ENCODE measurements around the gene POM121C.
"Not testable (repeated sequence)": the region's sequence is repeated elsewhere in the genome, so short reads cannot be mapped to it uniquely, and the experiment has no call there.

Gene POM121C

DNA sequence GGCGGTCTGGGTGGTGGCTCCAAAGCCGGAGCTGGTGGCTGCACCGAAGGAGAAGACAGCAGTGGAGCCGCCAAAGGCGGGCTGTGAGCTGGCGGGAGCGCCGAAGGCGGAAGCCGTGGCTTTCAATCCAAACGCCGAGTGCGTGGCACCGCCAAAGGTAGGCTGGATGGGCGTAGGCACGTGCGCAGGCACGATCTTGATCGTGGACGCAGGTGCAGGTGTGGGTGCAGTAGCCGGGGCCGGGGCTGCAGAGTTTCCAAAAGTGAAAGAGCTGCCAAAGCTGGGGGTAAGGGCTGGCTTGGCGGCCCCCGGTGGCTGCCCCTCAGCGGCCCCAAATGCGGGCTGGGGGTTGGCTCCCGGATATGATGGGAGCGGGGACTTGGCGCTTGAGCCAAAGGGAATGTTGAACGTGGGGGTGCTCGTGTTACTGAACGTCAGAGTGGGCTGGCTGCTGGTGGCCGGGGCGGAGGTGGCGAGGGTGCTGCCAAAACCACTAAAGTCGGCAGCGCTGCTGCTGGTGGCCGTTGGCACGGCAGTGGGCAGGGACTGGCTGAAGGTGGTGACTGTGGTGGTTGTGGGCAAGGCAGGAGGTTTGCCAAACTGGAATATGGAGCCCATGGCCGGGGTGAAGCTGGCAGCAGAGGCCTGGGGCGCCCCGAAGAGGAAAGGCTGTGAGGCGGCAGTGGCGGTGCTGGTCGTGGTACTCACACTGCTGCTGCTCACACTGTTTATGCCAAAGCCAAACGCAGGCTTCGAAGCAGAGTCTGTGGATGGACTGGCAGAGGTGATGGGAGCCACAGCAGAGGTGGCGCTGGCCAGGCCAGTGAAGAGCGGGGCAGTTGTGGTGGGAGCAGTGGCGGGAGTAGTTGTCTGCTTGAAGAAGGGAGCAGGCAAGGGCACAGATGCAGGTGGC, 64.0 kb downstream of the POM121C start:
- DNase-seq, result not testable (repeated sequence)

DNA sequence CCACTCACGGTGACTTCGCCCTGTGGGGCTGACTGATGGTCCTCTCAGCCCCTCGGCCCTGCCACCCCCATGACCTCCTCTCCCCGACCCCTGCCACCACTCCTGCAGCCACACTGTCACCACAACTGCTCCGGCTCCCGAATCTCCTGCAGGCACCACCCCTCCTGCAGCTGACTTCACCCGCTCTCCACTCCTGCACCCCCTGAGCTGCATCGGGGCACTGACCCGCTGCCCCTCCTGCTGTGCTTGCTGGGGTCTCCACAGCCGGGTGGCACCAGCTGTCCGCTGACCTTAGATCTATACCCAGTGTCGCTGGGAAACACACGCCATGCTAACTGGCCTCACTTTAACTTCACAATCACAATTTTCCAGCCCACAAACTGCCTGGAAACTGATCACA, 65.9 kb downstream of the POM121C start:
- DNase-seq, result not testable (repeated sequence)

DNA sequence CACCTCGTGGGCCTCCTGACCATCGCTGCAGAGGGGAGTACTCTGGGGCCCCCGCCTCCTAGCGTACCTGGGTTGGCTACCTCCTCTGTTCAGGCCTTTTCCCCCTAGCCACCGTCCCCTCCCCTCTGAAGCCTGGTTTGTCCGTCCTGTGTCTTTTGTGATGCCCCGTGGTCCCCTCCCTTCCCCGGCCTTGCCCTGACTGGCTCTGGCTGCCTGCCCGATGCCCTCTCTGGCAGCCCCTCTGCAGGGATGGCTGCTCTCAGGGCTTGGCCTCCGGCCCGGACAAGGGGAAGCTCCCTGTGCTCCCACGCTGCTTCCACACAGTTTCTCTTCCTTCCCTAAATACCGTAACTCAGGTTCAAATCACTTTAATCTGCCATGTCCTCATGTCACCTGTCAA, 66.4 kb downstream of the POM121C start:
- DNase-seq, result not testable (repeated sequence)

GRCh38 chr7:75419210-75419609, 66.9 kb downstream of the POM121C start:
- DNase-seq, result not testable (repeated sequence)

GRCh38 chr7:75418292-75418858, 67.7 kb downstream of the POM121C start:
- not testable (repeated sequence) for DNase-seq

DNA sequence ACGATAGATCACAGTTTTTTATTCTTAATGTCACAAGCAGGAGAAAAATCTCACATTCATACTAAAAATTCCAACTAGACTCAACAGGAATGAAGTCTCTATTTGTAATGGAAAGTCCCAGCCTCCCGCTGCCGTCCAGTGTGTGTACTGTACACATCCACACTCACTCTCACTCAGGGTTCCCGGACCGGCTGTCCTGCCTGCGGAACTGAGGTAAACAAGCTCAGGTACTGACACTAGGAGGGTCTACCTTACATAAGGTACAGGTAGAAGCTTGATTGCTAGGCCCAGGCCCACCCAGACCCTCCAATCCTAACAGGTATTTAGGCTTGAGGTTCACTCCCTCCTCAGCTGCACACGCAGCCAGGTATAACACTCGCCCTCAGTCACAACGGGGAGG, 69.3 kb downstream of the POM121C start:
- DNase-seq, result not testable (repeated sequence)

- DNase-seq, result not testable (repeated sequence)
These were observed 70.2 kb downstream of the POM121C start for GRCh38 chr7:75415829-75416373.

DNA sequence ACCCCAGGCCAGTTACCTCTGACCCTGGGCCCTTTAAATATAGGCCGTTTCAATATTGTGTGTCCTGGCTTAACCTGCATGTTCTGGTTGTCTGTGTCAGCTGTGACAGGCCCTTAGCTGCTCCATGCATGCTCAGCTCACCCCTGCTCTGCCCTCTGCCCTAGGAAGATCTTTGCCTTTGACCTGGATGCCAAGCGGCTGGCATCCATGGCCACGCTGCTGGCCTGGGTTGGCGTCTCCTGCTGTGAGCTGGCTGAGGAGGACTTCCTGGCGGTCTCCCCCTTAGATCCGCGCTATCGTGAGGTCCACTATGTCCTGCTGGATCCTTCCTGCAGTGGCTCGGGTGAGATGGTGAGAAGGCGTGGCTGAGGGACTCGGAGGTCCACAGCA, 70.7 kb downstream of the POM121C start:
- not testable (repeated sequence) for DNase-seq

DNA sequence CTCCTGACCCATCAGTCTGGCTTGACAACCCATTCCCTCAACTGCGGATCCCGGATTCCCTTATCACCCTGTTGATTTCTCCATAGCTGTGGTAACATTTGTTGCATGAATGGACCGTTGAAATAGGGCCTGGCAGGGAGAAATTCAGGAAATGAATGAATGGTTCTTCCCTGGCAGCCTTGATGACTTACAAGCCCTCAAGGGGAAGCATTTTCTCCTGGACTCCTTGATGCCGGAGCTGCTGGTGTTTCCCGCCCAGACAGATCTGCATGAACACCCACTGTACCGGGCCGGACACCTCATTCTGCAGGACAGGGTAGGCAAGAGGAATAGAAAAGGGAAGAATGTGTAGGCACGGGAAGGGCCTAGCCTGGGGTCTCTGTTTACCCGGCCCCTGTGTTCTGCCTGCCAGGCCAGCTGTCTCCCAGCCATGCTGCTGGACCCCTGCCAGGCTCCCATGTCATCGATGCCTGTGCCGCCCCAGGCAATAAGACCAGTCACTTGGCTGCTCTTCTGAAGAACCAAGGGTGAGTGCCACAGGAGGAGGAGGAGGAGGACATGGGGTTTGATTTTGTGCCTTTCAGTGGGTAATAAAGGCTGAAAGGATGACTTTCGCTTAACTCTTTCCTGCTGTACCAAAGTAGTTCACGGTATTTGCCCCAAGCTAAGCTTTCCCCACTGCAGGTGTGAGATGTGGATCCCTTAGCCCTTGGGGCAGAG, 71.2 kb downstream of the POM121C start:
- DNase-seq, result not testable (repeated sequence)

DNA sequence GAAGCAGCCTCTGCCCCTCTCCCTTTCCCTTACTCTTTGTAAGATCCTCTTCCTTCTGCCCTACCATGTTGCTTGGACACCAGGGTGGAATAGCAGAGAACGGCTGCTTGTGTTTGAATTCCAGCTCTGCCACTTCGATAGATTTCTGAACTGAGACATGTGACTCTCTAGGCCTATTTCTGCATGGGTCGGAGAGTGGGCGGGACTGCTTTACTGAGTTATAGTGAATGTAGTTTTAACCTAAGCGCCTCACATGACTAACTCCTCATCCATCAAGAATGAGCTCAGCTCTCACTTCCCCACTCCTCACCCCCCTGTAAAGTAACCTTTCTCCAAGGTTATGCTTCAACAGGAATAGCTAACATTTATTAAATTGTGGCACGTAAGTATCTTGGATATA, 71.9 kb downstream of the POM121C start:
- DNase-seq, result not testable (repeated sequence)

- not testable (repeated sequence) for DNase-seq
These were observed 75.3 kb downstream of the POM121C start for GRCh38 chr7:75410823-75411173.

DNA sequence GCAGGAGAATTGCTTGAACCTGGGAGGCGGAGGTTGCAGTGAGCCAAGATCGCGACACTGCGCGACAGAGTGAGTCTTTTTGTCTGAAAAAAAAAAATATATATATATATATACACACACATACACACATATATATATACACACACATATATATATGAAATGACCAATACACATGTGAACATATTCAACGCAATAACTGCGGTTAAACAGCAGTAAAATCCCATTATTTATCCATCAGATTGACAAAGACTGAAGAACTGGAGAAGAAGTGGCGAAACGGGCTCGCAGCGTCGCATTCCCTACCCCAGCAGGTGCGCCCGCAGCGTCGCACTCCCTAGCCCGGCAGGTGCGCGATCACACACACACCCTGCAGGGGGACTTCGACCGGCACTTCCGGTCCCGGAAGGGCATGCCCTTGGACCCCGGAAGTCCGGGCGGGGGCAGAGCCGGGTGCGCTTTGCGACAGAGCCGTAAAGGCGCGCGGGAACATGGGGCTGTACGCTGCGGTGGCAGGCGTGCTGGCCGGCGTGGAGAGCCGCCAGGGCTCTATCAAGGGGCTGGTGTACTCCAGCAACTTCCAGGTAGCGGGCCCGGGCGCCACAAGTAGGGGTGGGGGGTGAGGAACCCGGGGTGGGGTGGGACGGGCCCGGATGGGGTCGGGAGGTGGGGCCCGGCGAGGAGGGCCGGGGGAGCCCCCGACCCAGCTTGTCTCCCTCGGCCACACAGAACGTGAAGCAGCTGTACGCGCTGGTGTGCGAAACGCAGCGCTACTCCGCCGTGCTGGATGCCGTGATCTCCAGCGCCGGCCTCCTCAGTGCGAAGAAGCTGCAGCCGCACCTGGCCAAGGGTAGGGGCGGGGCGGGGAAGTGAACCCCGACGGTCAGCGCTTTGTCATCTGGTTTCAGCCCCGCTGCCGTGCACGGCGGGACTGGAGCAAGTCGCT, 75.9 kb downstream of the POM121C start:
- DNase-seq, result not testable (repeated sequence)

GRCh38 chr7:75404663-75405062, 81.4 kb downstream of the POM121C start:
- DNase-seq, result not testable (repeated sequence)

DNA sequence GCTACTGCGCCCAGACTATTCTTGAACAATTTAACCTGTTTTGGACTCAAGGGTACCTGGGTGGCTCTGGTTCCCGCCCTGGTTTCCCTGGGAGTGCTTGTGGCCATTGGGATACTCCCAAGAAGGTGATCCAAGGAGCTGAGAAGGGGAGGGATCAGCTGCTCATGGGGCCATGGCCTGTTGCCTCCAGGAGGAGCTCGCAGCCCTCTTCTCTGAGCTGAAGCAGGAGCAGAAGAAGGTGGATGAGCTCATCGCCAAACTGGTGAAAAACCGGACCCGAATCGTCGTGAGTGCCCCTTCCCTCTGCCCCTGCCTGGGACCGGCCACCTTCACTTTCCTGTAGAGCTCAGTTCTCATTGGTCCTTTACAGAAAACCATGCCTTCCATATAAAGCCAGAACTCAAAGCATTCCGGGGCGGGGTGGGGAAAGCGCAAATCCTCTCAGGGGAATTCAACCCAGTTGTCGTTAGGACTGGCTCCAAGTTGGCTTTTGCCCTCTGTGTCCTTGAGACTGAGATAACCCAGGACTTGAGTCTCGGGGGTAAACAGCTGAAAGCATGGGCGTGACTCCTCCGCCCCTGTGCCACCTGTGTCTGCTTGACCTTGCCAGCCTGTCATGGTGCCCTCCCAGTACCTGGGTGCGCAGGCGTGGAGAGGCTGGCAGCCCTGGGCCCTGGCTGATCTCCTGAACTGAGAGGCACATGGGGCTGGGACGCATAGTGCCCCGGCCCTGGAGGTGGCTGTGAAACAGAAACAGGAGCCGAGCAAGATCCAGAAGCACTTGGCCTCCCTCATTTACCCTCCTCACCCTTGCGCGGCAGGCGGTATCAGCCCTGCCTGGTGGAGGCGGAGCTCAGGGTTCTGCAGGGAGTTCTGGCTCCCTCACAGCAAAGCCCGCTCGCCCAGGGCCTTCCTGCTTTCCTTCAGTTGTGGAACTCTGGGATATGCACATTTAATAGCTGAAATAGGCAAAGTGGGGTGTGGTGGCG, 82.3 kb downstream of the POM121C start:
- not testable (repeated sequence) for DNase-seq

- not testable (repeated sequence) for DNase-seq
These were observed 85.5 kb downstream of the POM121C start for GRCh38 chr7:75400575-75400974.

- not testable (repeated sequence) for DNase-seq
These were observed 87.1 kb downstream of the POM121C start for GRCh38 chr7:75398771-75399700.

DNA sequence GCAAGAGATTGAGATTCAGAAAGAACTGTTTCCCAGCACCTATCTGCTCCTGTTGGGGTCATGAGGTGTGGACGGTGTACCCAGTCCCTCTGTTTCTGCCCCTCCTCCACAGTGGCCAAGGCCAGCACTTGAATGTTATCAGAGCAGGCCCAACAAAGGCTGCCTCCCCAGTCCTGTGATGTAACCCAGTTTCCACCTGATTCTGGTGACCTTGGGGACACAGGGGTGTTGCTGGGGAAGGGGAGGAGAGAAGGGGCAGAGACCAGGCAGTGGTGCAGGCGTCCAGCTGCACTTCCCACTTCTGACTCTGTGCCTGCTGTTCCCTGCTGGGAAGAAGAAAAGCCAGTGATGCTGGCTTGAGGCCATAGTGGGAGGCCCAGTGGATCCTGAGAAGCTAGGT, 88.2 kb downstream of the POM121C start:
- not testable (repeated sequence) for DNase-seq

DNA sequence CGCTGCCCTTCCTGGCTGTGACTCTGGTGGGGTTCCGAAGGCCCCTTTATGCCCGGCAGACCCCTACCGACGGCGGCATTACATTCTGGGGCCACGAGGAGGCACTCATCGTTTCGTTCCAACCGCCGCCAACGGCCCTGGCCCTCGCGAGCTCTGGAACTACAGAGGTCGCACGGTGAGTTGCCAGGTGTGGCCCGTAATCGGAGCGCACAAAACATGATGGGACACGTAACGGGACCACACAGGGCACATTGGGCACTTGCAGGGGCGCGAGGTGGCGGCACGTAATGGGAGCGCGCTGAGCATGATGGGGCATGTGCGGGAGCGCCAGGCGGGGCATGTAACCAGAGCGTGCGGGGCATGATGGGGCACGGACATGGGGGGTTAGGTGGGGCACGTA, 90.8 kb downstream of the POM121C start, which contains the start of gene TRIM73:
TRIM73 (plus strand) TSS at position 301 of the 400 bp plus-strand sequence. CDS start 3,305 bp downstream, outside the sequence.
- not testable (repeated sequence) for DNase-seq

DNA sequence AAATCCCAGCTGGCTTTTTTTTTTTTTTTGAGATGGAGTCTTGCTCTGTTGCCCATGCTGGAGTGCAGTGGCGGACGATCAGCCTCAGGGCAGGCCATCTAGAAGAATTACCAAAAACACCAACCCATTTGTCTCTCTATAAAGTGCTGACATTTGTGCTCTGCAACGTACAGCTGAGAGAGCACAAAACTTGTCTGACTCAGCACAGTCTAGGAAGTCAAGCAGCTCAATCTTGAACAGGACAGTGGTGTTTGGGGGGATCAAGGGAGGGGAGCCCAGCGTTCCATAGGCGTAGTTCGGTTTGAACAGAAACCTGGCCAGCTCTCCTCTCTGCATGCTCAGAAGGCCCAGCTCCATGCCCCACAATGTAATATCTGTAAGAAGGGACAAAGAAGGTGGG, 92.9 kb downstream of the POM121C start:
- not testable (repeated sequence) for DNase-seq

All from cerebellar nuclear complex (tissue), 1 donor.